K562 (cell line): ENCODE measurements around the gene RSBN1L. TPM values are rescaled to one million over a fixed set of nuclear protein-coding genes. Genes with fewer than 3 reads are reported as not detected.

Source experiments
- BDP1 ChIP-seq: IDR thresholded peaks from 3 replicates; pipeline ENCODE4 v1.6.1; 2011; ENCODE audit not compliant: insufficient read length, insufficient read depth
- BRD4 ChIP-seq: fragments of 200-600 bp; sonication (generic); IDR thresholded peaks from 2 replicates; pipeline ENCODE4 v1.6.1; 2017; ENCODE audit warnings: inconsistent platforms
- CAMTA2 ChIP-seq: fragments of 250-450 bp; sonication (Bioruptor Pico); conservative IDR thresholded peaks from 2 replicates; pipeline ENCODE4 v1.5.1; 2022
- CBFA2T3 ChIP-seq: fragments of 450-650 bp; IDR thresholded peaks from 2 replicates; pipeline ENCODE4 v1.6.1; 2017
- CBFB ChIP-seq: sonication (generic); formaldehyde crosslinking; IDR thresholded peaks from 2 replicates; pipeline ENCODE4 v1.4.0; 2020; ENCODE audit warnings: mild to moderate bottlenecking, missing genetic modification reagents
- GABPA ChIP-seq: fragments of 200-800 bp; sonication (Bioruptor generic); conservative IDR thresholded peaks from 2 replicates; pipeline ENCODE4 v1.6.1; 2016; ENCODE audit warnings: low read depth, missing genetic modification characterization, missing compliant biosample characterization
- KDM2B ChIP-seq: fragments of 250-450 bp; sonication (Bioruptor Pico); IDR thresholded peaks from 2 replicates; pipeline ENCODE4 v1.8.0; 2021; ENCODE audit warnings: mild to moderate bottlenecking, moderate library complexity
- KDM5B ChIP-seq: fragments of 200-600 bp; sonication (generic); IDR thresholded peaks from 2 replicates; pipeline ENCODE4 v1.6.1; 2012; ENCODE audit warnings: low read depth, mild to moderate bottlenecking, moderate library complexity, low read length, control low read depth, inconsistent platforms; ENCODE audit not compliant: insufficient replicate concordance
- L3MBTL2 ChIP-seq: fragments of 450-650 bp; IDR thresholded peaks from 2 replicates; pipeline ENCODE4 v1.6.1; 2016; ENCODE audit warnings: mild to moderate bottlenecking, moderate library complexity
- MAFG ChIP-seq: fragments of 450-650 bp; conservative IDR thresholded peaks from 2 replicates; pipeline ENCODE4 v1.6.1; 2016; ENCODE audit warnings: missing genetic modification characterization, missing compliant biosample characterization
- NFE2L1 ChIP-seq: fragments of 450-650 bp; IDR thresholded peaks from 2 replicates; pipeline ENCODE4 v1.6.1; 2016; ENCODE audit warnings: missing genetic modification characterization, low read depth, mild to moderate bottlenecking, missing compliant biosample characterization, moderate library complexity, borderline replicate concordance
- SREBF1 ChIP-seq: fragments of 150-350 bp; IDR thresholded peaks from 2 replicates; pipeline ENCODE4 v1.6.1; 2014; ENCODE audit warnings: antibody characterized with exemption, low read depth, low read length, borderline replicate concordance
- ZC3H8 ChIP-seq: fragments of 450-650 bp; IDR thresholded peaks from 2 replicates; pipeline ENCODE4 v1.6.1; 2017
- ZNF121 ChIP-seq: sonication (generic); formaldehyde crosslinking; conservative IDR thresholded peaks from 2 replicates; pipeline ENCODE4 v1.8.0; 2022; ENCODE audit warnings: missing genetic modification reagents
- ZNF146 ChIP-seq: IDR thresholded peaks from one replicate; pipeline ENCODE4 v1.6.1; 2018; ENCODE audit warnings: missing compliant biosample characterization; ENCODE audit not compliant: unreplicated experiment
- ZNF584 ChIP-seq: fragments of 200-800 bp; sonication (Bioruptor generic); IDR thresholded peaks from 2 replicates; pipeline ENCODE4 v1.6.1; 2016; ENCODE audit warnings: low read depth, mild to moderate bottlenecking, missing genetic modification characterization, missing compliant biosample characterization
- polyA plus RNA-seq, 8 experiments: library from polyadenylated mRNA; depleted of rRNA in 4 of 8; stranded (reverse) in 5 of 8; unstranded in 3 of 8; fragments of >200 nt; fragmentation: Nextera tagmentation in 2 of 8; fragmentation: Illumina TruSeq in 1 of 8; extraction: Ambion mirVana in 2 of 8; extraction: Trizol in 1 of 8; gene quantifications; 2 replicates each; pipeline versions ENCODE4 v1.2.1 to v1.2.3, GENCODE V29; 2011 to 2014; ENCODE audit warnings: inconsistent platforms in 1 of 8, missing spikeins in 1 of 8
- total RNA-seq, 7 experiments: library from RNA; depleted of rRNA in 6 of 7; stranded (reverse); fragments of >200 nt in 6 of 7; fragmentation: Illumina TruSeq in 2 of 7; extraction: Trizol in 2 of 7; gene quantifications; 2 replicates each; pipeline versions ENCODE4 v1.2.1 to v1.2.3, GENCODE V29; 2011 to 2021; ENCODE audit warnings: low replicate concordance in 1 of 7
- TF ChIP-seq, protein P1 (sequence below): sonication (generic); formaldehyde crosslinking; IDR thresholded peaks from 2 replicates; pipeline ENCODE4 v1.8.1; 2023; ENCODE audit warnings: mild to moderate bottlenecking, missing genetic modification reagents
- TF ChIP-seq, protein P2 (sequence below): fragments of 200-800 bp; sonication (Bioruptor generic); IDR thresholded peaks from 2 replicates; pipeline ENCODE4 v1.6.1; 2017; ENCODE audit warnings: missing genetic modification characterization, missing compliant biosample characterization
- TF ChIP-seq, protein P3 (sequence below): fragments of 450-650 bp; IDR thresholded peaks from 2 replicates; pipeline ENCODE4 v1.6.1; 2016; ENCODE audit warnings: antibody characterized with exemption
- TF ChIP-seq, protein P4 (sequence below): fragments of 250-450 bp; sonication (Bioruptor Pico); IDR thresholded peaks from 2 replicates; pipeline ENCODE4 v1.5.0; 2021; ENCODE audit warnings: mild to moderate bottlenecking, borderline replicate concordance
- TF ChIP-seq, protein P5 (sequence below): sonication (generic); formaldehyde crosslinking; IDR thresholded peaks from 2 replicates; pipeline ENCODE4 v1.8.1; 2023; ENCODE audit warnings: mild to moderate bottlenecking, missing genetic modification reagents

Gene RSBN1L
- total and polyA plus RNA-seq, 9 of the 15 experiments (the other 6 are each of a cell fraction or from before 2014, with no cell fraction given): 6.2 to 35.2 (median 20.1) TPM

DNA sequence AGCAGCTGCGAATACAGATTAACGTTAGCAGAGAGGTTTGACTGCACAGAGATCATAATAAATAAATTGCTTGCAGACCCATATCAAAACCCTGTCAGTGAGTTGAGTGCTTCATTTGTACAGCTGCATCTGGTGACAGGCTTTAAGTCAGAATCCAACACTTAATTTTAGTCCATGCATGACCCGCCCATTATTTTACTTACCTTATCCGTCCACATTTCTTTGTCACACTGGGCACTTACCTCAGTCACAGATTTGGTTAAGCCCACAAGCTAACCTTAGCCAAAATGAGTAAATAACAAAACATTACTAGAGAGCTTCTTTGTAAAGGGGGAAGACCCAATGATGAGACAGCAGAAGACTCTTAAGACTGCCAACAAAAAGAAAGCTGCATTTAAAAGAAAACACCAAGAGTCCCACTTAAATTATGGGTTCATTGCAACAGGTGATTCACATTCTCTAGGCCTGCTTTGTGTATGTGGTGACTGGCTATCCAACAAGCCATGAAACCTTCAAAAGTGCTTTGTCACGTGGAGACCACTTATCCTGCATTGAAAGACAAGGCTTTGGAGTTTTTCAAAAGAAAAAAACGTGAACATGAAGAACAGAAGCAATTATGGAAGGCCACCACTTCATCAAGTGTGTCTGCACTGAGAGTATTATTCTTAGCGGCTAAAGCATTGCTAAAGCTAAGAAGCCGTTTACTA is 134.5 kb downstream of the RSBN1L start (continued):
- TF ChIP-seq ZNF121 (no peak), CBFA2T3 (no peak; the same call in 1 of the 2 replicates), CAMTA2 (no peak), ZNF146 (CRISPR knock-in tag) (no peak), CBFB (CRISPR knock-in tag) (no peak), KDM2B (no peak), MAFG (tag) (peak; percentile 63), BRD4 (no peak), GABPA (tag) (no peak), ZC3H8 (no peak), SREBF1 (no peak), NFE2L1 (tag) (no peak; the same call in 1 of the 2 replicates), ZNF584 (CRISPR knock-in tag) (no peak), KDM5B (no peak), BDP1 (no peak), L3MBTL2 (peak; percentile 53; the same call in 1 of the 2 replicates)
- TF ChIP-seq, protein P1, sequence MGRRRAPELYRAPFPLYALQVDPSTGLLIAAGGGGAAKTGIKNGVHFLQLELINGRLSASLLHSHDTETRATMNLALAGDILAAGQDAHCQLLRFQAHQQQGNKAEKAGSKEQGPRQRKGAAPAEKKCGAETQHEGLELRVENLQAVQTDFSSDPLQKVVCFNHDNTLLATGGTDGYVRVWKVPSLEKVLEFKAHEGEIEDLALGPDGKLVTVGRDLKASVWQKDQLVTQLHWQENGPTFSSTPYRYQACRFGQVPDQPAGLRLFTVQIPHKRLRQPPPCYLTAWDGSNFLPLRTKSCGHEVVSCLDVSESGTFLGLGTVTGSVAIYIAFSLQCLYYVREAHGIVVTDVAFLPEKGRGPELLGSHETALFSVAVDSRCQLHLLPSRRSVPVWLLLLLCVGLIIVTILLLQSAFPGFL (CRISPR knock-in tag): 0 out of 2 replicates have a peak, but pooled peaks have one; percentile 68
- TF ChIP-seq, protein P2, sequence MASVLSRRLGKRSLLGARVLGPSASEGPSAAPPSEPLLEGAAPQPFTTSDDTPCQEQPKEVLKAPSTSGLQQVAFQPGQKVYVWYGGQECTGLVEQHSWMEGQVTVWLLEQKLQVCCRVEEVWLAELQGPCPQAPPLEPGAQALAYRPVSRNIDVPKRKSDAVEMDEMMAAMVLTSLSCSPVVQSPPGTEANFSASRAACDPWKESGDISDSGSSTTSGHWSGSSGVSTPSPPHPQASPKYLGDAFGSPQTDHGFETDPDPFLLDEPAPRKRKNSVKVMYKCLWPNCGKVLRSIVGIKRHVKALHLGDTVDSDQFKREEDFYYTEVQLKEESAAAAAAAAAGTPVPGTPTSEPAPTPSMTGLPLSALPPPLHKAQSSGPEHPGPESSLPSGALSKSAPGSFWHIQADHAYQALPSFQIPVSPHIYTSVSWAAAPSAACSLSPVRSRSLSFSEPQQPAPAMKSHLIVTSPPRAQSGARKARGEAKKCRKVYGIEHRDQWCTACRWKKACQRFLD (CRISPR knock-in tag): no peak
- TF ChIP-seq, protein P3, sequence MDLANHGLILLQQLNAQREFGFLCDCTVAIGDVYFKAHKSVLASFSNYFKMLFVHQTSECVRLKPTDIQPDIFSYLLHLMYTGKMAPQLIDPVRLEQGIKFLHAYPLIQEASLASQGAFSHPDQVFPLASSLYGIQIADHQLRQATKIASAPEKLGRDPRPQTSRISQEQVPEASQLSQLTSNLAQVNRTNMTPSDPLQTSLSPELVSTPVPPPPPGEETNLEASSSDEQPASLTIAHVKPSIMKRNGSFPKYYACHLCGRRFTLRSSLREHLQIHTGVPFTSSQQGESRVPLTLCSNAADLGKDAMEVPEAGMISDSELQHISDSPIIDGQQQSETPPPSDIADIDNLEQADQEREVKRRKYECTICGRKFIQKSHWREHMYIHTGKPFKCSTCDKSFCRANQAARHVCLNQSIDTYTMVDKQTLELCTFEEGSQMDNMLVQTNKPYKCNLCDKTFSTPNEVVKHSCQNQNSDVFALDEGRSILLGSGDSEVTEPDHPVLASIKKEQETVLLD: no peak
- TF ChIP-seq, protein P4, sequence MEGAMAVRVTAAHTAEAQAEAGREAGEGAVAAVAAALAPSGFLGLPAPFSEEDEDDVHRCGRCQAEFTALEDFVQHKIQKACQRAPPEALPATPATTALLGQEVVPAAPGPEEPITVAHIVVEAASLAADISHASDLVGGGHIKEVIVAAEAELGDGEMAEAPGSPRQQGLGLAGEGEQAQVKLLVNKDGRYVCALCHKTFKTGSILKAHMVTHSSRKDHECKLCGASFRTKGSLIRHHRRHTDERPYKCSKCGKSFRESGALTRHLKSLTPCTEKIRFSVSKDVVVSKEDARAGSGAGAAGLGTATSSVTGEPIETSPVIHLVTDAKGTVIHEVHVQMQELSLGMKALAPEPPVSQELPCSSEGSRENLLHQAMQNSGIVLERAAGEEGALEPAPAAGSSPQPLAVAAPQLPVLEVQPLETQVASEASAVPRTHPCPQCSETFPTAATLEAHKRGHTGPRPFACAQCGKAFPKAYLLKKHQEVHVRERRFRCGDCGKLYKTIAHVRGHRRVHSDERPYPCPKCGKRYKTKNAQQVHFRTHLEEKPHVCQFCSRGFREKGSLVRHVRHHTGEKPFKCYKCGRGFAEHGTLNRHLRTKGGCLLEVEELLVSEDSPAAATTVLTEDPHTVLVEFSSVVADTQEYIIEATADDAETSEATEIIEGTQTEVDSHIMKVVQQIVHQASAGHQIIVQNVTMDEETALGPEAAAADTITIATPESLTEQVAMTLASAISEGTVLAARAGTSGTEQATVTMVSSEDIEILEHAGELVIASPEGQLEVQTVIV: no peak
- TF ChIP-seq, protein P5, sequence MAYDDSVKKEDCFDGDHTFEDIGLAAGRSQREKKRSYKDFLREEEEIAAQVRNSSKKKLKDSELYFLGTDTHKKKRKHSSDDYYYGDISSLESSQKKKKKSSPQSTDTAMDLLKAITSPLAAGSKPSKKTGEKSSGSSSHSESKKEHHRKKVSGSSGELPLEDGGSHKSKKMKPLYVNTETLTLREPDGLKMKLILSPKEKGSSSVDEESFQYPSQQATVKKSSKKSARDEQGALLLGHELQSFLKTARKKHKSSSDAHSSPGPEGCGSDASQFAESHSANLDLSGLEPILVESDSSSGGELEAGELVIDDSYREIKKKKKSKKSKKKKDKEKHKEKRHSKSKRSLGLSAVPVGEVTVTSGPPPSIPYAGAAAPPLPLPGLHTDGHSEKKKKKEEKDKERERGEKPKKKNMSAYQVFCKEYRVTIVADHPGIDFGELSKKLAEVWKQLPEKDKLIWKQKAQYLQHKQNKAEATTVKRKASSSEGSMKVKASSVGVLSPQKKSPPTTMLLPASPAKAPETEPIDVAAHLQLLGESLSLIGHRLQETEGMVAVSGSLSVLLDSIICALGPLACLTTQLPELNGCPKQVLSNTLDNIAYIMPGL (CRISPR knock-in tag): no peak
